GM21447 (cell line): Measurements from ENCODE around the gene FAM177B.

Source experiments
- ATAC-seq: cut with Tn5 transposase; IDR thresholded peaks from one replicate; pipeline ENCODE4 v1.9.1; 2021; ENCODE audit not compliant: unreplicated experiment

Gene FAM177B

DNA sequence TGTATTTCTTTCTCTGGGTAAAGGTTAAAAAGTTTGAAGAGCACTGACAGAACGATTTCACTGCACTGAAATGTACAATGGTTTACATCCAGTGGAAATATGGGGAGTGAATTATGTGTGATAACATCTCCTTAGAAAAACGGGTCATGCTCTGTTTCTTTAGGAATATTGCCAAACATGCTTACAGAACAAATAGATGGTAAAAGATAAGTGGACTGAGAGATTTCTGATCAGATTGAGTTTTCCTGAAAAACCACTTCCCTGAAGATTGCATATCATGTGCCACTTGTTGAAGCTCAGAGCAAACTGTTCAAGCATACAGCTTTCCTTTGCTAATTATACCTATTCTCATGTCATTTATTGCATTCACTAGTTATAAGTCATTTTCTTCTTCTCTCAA lies 47.9 kb downstream of the FAM177B start:
- no peak for ATAC-seq

GRCh38 chr1:222785529-222785928 lies 48.5 kb downstream of the FAM177B start:
- no peak for ATAC-seq

GRCh38 chr1:222786121-222786520 lies 49.1 kb downstream of the FAM177B start:
- no peak for ATAC-seq

DNA sequence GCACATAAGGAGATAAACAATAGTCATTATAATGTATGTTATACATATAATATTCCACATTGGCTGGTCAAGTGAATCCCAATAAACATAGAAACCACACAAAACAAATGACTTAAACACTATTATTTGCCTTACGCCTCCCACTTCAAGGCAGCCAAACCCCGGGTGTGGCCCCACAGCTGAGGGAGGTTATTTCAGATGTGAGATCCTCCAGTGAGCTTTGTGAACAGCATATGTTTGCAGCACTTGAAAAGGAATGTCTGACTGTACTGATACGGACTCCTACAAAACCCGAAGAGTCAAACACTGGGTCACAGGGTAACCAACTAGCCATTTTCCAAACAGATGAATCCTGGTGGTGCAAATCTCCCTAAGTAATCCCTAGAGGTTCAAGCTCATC lies 50.7 kb downstream of the FAM177B start:
- ATAC-seq, result no peak

DNA sequence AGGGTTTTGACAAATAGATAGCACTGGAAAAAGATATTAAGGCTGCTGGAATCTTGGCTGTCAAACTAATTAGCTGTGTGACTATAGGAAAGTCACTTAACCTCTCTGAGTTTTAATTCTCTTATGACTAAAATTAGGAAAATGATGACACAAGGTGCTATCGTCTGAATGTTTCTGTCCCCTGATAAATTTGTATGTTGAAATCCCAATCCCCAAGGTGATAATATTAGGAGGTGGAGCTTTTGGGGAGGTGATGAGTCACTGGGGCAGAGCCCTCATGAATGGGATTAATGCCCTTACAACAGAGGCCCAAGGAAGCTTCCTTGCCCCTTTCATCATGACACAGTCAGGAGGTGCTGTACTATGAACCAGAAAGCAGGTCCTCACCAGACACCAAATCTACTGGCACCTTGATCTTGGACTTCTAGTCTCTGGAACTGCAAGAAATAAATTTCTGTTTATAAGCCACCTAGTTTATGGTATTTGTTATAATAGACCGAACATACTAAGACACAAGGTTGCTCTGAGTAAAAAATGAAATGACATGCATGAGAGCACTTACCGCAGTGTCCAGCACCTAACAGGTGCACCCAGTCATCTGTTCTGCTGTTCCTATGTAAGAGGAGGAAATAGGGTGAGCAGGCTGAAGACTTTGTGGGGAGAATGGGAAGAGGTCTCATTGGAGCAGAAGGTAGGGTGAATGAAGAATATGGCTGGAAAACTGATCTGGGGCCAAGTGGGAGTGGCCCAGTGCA lies 51.6 kb downstream of the FAM177B start:
- no peak for ATAC-seq

DNA sequence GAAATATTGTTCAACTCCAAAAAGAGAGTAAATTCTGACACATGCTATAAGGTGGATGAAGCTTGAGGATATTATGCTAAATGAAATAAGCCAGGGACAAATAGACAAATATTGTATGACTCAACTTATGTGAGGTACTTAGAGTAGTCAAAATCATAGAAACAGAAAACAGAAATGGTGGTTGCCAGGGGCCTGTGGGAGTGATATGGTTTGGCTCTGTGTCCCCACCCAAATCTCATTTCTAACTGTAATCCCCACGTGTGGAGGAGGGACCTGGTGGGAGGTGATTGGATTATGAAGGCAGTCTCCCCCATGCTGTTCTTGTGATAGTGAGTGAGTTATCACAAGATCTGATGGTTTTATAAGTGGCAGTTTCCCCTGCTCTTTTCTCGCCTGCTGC lies 53.1 kb downstream of the FAM177B start:
- ATAC-seq, result no peak

DNA sequence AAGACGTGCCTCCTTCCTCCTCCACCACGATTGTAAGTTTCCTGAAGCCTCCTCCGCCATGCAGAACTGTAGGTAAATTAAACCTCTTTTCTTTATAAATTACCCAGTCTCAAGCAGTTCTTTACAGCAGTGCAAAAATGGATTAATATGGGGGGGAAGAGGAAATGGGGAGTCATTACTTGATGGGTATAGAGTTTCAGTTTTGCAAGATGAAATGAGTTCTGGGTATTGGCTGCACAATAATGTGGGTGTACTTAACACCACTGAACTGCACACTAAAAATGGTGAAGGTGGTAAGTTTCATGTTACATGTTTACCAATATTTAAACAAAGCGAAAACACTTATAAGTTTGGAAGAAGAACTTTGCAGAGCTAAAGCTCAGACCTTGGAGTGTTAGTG lies 53.5 kb downstream of the FAM177B start:
- ATAC-seq, result no peak

GRCh38 chr1:222791006-222791710 lies 54.2 kb downstream of the FAM177B start:
- no peak for ATAC-seq

DNA sequence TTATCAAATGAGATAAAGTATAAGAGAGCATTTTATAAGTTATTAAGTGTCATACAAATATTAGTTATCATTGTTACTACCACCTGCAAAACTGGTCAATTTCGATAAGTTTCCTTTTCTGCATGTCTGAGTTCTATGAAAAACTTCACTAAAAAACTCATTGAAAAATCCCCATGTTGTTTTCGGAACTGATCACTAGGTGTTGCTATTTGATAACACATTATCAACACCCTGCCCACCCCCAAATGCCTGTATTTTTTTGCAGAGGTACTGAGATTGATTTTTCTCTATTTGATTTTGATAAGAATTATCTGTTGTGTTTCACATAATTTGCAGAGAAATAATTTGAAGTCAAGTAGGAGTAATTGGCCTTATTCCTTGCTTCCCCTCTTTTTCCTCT lies 55.7 kb downstream of the FAM177B start:
- no peak for ATAC-seq

- no peak for ATAC-seq
Measured at GRCh38 chr1:222794656-222795474, 57.9 kb downstream of the FAM177B start.

DNA sequence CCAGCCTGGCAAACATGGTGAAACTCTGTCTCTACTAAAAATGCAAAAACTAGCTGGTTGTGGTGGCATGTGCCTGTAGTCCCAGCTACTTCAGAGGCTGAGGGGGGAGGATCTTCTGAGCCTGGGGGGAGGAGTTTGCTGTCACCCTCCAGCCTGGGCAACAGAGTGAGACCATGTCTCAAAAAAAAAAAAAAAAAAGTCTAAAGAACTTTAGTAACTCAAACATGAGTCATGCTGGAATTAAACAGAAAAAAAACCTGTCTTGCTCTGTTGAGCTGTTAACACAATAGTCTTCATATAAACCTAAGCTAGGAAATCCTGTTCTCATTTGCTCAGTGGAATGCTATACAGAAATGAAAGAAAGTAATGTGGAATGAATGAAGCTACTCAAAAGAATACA lies 61.1 kb downstream of the FAM177B start:
- no peak for ATAC-seq

DNA sequence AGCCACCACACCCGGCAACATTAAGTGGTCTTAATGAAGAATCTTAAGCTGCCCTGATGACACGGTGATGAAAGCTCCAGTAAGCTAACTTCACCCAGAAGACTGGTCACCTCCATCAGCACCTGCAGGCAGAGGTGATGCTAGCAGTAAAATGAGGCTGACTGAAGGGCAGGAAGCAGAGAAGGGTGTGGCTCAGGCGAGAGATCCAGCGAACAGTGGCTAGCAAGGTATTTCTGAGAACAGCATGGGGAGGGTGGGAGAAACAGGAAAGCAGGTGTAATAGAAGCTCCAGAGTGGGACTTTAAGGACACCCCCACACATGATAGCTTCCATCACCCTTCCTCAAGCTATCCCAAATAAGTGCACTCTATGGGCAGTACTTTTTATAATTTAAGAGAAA lies 62.0 kb downstream of the FAM177B start:
- no peak for ATAC-seq
